Endometrial microvascular endothelial cells (primary cell): Measurements from ENCODE around the gene EFCAB6. TPM values are rescaled to one million over a fixed set of nuclear protein-coding genes. Genes with fewer than 3 reads are reported as not detected.

Experiments used
- in situ Hi-C: cut with HindIII; loops from 2 replicates; pipeline ENCODE4 v1.10.0; 2017; ENCODE audit warnings: low sequenced_read_pairs, low pct_unique_long_range_greater_than_20kb; ENCODE audit errors: inconsistent ontology term
- total RNA-seq: library from RNA; depleted of rRNA; stranded (reverse); fragments of >200 nt; gene quantifications from one replicate; pipeline ENCODE4 v1.2.3, GENCODE V29; 2015; ENCODE audit errors: inconsistent ontology term

Gene EFCAB6
- total RNA-seq, 1 donor from 2014 or later: 0.46 TPM

- in situ Hi-C loops: no loop called here
These were observed 237.4 kb downstream of the EFCAB6 start for GRCh38 chr22:43574738-43575137.

- in situ Hi-C loops: no loop called here
These were observed 239.4 kb downstream of the EFCAB6 start for GRCh38 chr22:43572710-43573109.

GRCh38 chr22:43571181-43571580, 240.9 kb downstream of the EFCAB6 start:
- in situ Hi-C loops: no loop called here

GRCh38 chr22:43570531-43571165, 241.5 kb downstream of the EFCAB6 start:
- in situ Hi-C loops: no loop called here

- in situ Hi-C loops: no loop called here
These were observed 243.0 kb downstream of the EFCAB6 start for GRCh38 chr22:43569111-43569510.

DNA sequence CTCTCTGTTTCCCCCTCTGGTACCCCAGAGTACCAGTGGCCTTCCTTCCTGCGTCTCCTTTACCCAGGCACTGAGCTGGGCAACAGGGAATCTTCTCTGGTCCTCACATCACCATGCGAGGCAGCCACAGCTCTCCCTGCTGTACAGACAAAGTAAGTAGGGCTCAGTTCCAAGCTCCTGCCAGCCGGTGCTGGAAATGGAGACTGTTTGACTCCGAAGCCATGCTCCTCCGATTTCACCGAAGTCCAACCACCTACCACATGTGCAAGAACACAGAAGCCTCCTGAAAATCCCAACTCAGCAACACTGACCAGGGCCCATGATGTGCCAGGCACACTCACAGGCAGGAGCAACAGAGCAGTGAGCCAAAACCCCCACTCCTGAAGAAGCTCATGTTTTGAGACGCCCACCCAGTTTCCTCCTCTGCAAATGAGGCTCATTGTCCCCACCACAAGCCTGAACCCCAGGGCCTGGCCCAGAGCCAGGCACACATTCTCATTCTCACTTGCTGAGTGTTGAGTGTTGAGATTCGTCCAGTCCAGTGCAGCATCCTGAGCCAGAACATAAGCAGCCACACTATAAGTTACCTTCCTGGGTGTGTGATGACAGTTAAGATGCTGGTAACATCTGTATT, 244.3 kb downstream of the EFCAB6 start:
- in situ Hi-C loops: no loop called here

DNA sequence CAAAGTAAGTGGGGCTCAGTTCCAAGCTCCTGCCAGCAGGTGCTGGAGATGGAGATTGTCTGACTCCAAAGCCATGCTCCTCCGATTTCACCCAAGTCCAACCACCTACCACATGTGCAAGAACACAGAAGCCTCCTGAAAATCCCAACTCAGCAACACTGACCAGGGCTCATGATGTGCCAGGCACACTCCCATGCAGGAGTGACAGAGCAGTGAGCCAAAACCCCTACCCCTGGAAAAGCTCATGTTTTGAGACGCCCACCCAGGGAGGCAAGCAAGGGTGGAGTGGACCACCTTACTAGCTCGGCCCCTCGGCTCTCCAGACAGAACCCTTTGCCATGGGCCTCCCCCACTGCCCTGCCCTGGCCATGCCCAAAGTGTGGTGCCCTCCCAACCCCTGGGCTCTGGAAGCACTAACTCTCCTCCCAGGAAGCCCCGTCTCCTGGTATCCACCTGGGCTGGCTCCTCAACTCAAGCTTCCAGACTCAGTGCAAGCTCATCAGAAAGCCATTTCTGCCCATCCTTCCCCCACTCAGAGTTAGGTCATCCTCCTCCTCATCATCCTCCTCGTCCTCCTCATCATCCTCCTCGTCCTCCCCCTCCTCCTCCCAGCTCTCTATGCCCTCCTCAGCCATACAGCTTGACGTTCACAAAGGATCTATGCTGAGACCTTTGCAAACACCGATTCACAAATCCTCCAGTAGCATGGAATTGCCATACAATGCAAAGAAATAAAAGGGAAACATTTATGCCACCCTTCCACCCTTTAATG, 245.4 kb downstream of the EFCAB6 start:
- in situ Hi-C loops: no loop called here

DNA sequence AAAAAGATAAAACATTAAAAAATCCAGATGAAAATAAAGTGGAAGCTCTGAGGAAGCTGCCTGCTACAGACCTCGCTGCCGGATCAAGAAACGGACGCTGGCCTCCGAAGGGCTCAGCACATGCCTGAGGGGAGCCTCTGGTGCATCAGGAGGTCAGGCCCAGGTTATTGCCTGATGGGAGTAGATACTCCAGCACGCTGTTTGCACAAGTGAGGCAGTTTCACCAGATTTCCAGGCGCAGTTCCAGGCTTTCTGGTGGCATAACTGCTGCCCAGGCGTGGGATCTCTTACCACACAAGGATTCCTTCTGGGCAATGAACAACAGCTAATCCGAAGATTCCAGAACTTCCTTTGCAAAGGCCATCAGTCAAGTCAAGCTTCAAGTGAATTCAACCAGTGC, 246.1 kb downstream of the EFCAB6 start:
- in situ Hi-C loops: no loop called here

DNA sequence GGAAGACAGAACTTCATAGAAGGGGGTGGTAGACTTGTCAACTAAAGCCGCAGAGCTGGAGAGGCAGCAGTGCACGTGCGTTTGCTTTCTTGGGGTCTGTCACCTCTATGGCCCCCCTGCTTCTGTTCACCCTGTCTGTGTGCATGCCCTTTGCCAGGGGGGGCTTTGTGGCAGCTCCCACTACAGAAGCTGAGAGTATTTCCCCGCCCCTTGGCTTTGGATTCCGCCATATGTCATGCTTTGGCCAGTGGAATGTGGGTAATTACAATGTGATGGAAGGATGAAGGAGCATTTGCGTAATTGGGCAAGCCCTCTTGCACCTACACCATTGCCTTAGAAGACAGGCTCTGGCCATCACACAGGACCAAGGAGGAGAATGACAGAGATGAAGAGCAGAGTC, 247.2 kb downstream of the EFCAB6 start:
- in situ Hi-C loops: no loop called here

DNA sequence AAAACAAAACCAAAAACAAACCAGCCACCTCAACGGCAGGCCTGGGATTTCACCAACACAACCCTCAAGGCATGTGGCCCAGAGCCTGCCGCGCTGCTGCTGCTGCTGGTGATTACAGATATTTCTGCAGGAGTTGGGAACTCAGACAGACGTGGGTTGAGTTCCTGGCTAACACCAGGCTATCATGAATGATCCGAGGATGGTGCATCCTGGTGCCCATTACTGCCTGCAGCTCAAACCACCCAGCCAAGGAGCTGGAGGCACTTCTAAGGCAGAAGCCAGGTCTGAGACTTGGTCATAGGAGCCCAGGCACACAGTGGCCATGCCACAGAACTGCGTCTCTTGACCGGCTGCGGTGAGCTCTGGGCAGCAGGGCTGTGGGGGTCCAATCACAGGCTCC, 248.5 kb downstream of the EFCAB6 start:
- in situ Hi-C loops: no loop called here

- in situ Hi-C loops: no loop called here
These were observed 249.3 kb downstream of the EFCAB6 start for GRCh38 chr22:43562843-43563242.

GRCh38 chr22:43561415-43562178, 250.5 kb downstream of the EFCAB6 start:
- in situ Hi-C loops: no loop called here

GRCh38 chr22:43560651-43561050, 251.5 kb downstream of the EFCAB6 start:
- in situ Hi-C loops: no loop called here

DNA sequence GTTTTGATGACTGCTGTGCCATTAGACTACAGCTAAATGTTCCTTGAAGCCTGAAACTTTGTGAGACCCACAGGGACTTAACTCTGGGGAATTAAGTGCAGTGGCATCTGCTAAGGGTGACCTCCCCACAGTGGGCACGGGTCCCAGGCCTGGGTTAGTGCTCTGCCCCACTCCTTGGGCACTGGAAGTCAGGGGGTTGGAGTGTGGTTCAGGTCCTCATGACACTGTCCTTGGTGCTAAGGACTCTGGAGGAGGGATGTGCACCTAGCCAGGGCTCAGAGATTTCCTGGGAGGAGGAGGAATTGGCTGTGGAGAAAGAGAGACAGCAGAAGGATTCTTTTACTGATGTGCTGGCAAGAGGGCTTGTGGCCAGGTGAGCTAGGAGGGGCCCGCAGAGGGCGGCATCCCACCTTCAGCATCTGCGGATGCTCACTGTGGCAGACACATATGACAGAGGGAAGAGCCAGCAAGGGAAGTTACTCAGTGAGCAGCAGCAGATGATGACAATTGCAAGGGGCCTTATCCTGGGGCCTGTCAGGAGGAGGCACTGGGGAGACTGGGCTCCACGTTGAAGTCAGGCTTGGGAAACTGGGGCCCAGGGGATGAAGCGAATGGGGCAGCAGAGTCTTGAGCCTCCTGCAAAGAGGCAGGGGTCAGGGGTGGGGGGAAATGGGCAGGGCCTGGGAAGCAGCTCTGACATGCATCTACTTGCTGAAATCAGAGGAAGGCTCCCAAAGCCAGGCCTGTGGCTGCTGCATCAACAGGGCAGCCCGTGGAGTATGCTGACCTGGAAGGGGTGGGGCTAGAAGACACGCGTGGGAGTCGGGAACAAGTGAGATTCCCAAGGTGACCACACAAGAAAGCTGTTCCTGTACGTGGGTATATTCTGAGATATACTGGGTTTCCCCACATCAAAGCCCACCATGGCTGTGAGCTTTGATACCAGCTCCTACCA, 256.3 kb downstream of the EFCAB6 start:
- in situ Hi-C loops: no loop called here

- in situ Hi-C loops: no loop called here
These were observed 257.3 kb downstream of the EFCAB6 start for GRCh38 chr22:43554694-43555365.

- in situ Hi-C loops: no loop called here
These were observed 257.9 kb downstream of the EFCAB6 start for GRCh38 chr22:43554259-43554636.

DNA sequence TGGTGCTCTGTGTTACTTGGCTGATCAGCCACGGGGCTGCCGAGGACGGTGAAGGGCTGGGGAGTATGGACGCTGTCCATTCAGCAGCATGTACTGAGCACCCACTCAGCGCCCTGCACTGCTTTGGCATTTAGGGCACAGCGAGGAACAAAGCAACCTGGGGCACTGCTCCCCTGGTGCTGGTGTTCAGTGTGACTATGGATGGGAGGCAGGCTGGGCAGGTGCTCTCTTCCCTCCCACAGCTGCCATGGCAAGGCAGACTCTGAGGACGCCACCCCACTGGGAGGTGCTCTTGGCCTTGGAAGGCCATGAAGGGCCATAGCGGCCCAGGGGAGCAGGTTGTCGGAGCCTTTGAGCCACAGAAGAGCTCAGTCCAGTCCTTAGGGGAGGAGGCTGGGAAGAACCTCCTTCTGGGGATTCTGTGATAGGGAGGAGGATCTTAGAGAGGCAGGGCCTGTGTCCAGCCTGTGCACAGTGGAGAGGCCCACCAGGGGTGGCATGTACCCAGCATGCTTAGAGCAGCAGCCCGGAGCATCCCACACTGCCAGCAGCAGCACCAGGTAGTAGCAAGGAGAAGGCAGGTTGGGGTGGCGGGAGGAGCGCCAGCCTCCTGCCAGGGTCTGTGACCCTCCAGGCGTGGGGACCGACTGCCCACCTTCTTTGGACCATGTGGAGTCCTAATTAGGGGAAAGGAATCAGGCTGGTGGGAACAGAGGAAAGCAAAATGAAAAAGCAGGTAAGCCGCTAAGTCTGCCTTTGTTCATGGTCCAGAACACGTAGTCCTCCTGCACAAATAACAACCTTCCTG, 258.4 kb downstream of the EFCAB6 start:
- in situ Hi-C loops: no loop called here
